GM23338 (cell line): Measurements from ENCODE around the gene CYCS. TPM values are rescaled to one million over a fixed set of nuclear protein-coding genes. Genes with fewer than 3 reads are reported as not detected.

ENCODE experiments used
- ATAC-seq: fragments of 200-7000 bp; cut with Tn5 transposase; 3 replicates; pipeline ENCODE4 v1.9.1; 2020
- DNase-seq: peaks from one replicate; pipeline ENCODE4 v3.0.0-alpha.2; 2015; ENCODE audit warnings: low spot score
- H2AFZ ChIP-seq: fragments of 200-600 bp; sonication (generic); 2 replicates; pipeline ENCODE4 v1.8.0; 2016; ENCODE audit warnings: antibody characterized with exemption, mild to moderate bottlenecking, moderate library complexity
- H3F3A ChIP-seq: fragments of 200-600 bp; sonication (generic); replicated peaks from 2 replicates; pipeline ENCODE4 v1.8.0; 2017; ENCODE audit warnings: antibody characterized with exemption, mixed run types, low read depth
- H3K27ac ChIP-seq: fragments of 200-600 bp; sonication (generic); 2 replicates; pipeline ENCODE4 v1.6.1; 2016; ENCODE audit warnings: low read depth
- H3K27me3 ChIP-seq: fragments of 200-600 bp; sonication (generic); 2 replicates; pipeline ENCODE4 v1.8.0; 2016; ENCODE audit warnings: mild to moderate bottlenecking, mixed run types, moderate library complexity; ENCODE audit not compliant: insufficient read depth
- H3K36me3 ChIP-seq: fragments of 200-600 bp; sonication (generic); 2 replicates; pipeline ENCODE4 v1.8.0; 2016; ENCODE audit warnings: mild to moderate bottlenecking; ENCODE audit not compliant: insufficient read depth
- H3K4me1 ChIP-seq: fragments of 200-600 bp; sonication (generic); 2 replicates; pipeline ENCODE4 v1.8.0; 2016; ENCODE audit warnings: mild to moderate bottlenecking, moderate library complexity; ENCODE audit not compliant: insufficient read depth
- H3K4me2 ChIP-seq: fragments of 200-600 bp; sonication (generic); 2 replicates; pipeline ENCODE4 v1.7.1; 2017; ENCODE audit warnings: mixed run types
- H3K4me3 ChIP-seq: fragments of 200-600 bp; sonication (generic); 2 replicates; pipeline ENCODE4 v1.6.1; 2016; ENCODE audit warnings: mixed run types
- H3K79me2 ChIP-seq: fragments of 200-600 bp; sonication (generic); replicated peaks from 2 replicates; pipeline ENCODE4 v1.8.0; 2017; ENCODE audit warnings: mild to moderate bottlenecking; ENCODE audit not compliant: insufficient read depth
- H3K9me2 ChIP-seq: fragments of 200-600 bp; sonication (generic); 2 replicates; pipeline ENCODE4 v1.8.0; 2017; ENCODE audit not compliant: insufficient read depth
- H4K20me1 ChIP-seq: fragments of 200-600 bp; sonication (generic); replicated peaks from 2 replicates; pipeline ENCODE4 v1.8.0; 2017; ENCODE audit warnings: mild to moderate bottlenecking; ENCODE audit not compliant: insufficient read depth
- H3K27ac Mint-ChIP-seq: 2 replicates; pipeline ENCODE4 v1.8.0; 2020; ENCODE audit warnings: inconsistent platforms, mild to moderate bottlenecking, moderate library complexity, mixed read lengths
- H3K27me3 Mint-ChIP-seq: 3 replicates; pipeline ENCODE4 v1.8.0; 2022; ENCODE audit warnings: low read depth, mild to moderate bottlenecking, moderate library complexity, mixed read lengths, inconsistent platforms; ENCODE audit not compliant: insufficient read depth, poor library complexity
- H3K36me3 Mint-ChIP-seq: 3 replicates; pipeline ENCODE4 v1.8.0; 2021; ENCODE audit warnings: low read depth, mild to moderate bottlenecking, inconsistent platforms, moderate library complexity, mixed read lengths
- H3K4me1 Mint-ChIP-seq: 3 replicates; pipeline ENCODE4 v1.8.0; 2020; ENCODE audit warnings: mild to moderate bottlenecking, inconsistent platforms, mixed read lengths
- H3K4me3 Mint-ChIP-seq: 3 replicates; pipeline ENCODE4 v1.8.0; 2021; ENCODE audit warnings: moderate library complexity, mild to moderate bottlenecking, inconsistent platforms, mixed read lengths
- H3K9me3 Mint-ChIP-seq: 3 replicates; pipeline ENCODE4 v1.8.0; 2020; ENCODE audit warnings: moderate library complexity, mild to moderate bottlenecking, inconsistent platforms, mixed read lengths
- CREB1 ChIP-seq: fragments of 250-450 bp; sonication (Bioruptor Pico); IDR thresholded peaks from 2 replicates; pipeline ENCODE4 v1.5.0; 2020; ENCODE audit warnings: low read depth, mild to moderate bottlenecking, moderate library complexity
- ETS1 ChIP-seq: IDR thresholded peaks from 2 replicates; pipeline ENCODE4 v1.6.1; 2016; ENCODE audit warnings: antibody characterized with exemption
- EZH2 ChIP-seq: fragments of 200-600 bp; sonication (generic); IDR thresholded peaks from one replicate; pipeline ENCODE4 v1.8.0; 2017; ENCODE audit warnings: antibody characterized with exemption, mild to moderate bottlenecking, low read depth; ENCODE audit not compliant: unreplicated experiment
- JUNB ChIP-seq: IDR thresholded peaks from one replicate; pipeline ENCODE4 v1.6.1; 2016; ENCODE audit warnings: antibody characterized with exemption; ENCODE audit not compliant: unreplicated experiment
- NANOG ChIP-seq: IDR thresholded peaks from 2 replicates; pipeline ENCODE4 v1.6.1; 2016; ENCODE audit warnings: antibody characterized with exemption, borderline replicate concordance
- POLR2AphosphoS5 ChIP-seq: IDR thresholded peaks from 2 replicates; pipeline ENCODE4 v1.6.1; 2016; ENCODE audit warnings: antibody characterized with exemption, low read depth
- REST ChIP-seq: IDR thresholded peaks from one replicate; pipeline ENCODE4 v1.6.1; 2018; ENCODE audit warnings: antibody characterized with exemption; ENCODE audit not compliant: unreplicated experiment
- ZNF114 ChIP-seq: fragments of 250-450 bp; sonication (Bioruptor Pico); IDR thresholded peaks from 2 replicates; pipeline ENCODE4 v1.5.0; 2020; ENCODE audit warnings: mild to moderate bottlenecking, moderate library complexity
- ZNF331 ChIP-seq: fragments of 250-450 bp; sonication (Bioruptor Pico); IDR thresholded peaks from 2 replicates; pipeline ENCODE4 v1.5.0; 2020; ENCODE audit warnings: low read depth, mild to moderate bottlenecking, moderate library complexity
- polyA plus RNA-seq: library from polyadenylated mRNA; unstranded; fragments of >200 nt; fragmentation: Nextera tagmentation; extraction: Ambion mirVana; gene quantifications from 2 replicates; pipeline ENCODE4 v1.2.1, GENCODE V29; 2016
- total RNA-seq: library from RNA; depleted of rRNA; stranded (reverse); fragments of >200 nt; shearing (Covaris generic); gene quantifications from 2 replicates; pipeline ENCODE4 v1.2.3, GENCODE V29; 2014
- TF ChIP-seq, protein P1 (sequence below): fragments of 250-450 bp; sonication (Bioruptor Pico); IDR thresholded peaks from 2 replicates; pipeline ENCODE4 v1.5.0; 2020; ENCODE audit warnings: mild to moderate bottlenecking, moderate library complexity
- TF ChIP-seq, protein P2 (sequence below), 2 experiments: fragments of 200-600 bp in 1 of 2; sonication (generic) in 1 of 2; conservative IDR thresholded peaks; 2 replicates each; pipeline versions ENCODE4 v1.5.1 to v1.6.1; 2016 to 2017; ENCODE audit warnings: antibody characterized with exemption in 2 of 2, low read depth in 2 of 2, mild to moderate bottlenecking in 2 of 2, moderate library complexity in 1 of 2

CYCS gene
- total and polyA plus RNA-seq, 2 experiments from 2014 or later, result 131 to 468 TPM

DNA sequence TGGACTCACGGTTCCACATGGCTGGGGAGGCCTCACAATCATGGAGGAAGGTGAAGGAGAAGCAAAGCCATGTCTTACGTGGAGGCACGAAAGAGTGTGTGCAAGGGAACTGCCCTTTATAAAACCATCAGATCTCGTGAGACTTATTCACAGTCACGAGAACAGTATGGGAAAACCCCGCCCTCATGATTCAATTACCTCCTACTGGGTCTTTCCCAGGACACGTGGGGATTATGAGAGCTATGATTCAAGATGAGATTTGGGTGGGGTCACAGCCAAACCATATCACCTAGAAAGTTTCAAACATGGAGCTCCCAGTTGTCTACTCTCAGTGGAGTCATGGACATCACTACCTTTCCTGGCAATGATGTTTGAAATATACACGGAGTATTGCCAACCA, 49.6 kb downstream of the CYCS start (continued):
- no peak for TF ChIP-seq ZNF331 (CRISPR knock-in tag)

DNA sequence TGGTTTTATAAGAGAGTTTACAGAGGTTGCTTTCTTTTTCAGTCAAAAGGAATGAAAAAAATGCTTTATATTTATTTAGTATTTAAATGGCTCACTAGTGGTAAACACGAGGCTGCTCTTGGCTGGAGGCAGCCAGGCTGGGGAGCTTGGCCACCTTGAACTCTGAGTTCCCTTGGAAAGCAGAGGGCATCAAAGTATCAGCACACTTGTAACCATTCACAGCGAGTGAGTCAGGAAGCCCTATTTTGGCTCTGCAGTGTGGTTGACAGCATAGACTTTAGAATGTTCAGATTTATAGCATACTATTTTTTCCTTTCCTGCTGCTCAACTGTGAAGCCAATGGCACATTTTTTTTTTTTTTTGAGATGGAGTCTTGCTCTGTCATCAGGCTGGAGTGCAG, 51.6 kb downstream of the CYCS start:
- TF ChIP-seq, protein P1, sequence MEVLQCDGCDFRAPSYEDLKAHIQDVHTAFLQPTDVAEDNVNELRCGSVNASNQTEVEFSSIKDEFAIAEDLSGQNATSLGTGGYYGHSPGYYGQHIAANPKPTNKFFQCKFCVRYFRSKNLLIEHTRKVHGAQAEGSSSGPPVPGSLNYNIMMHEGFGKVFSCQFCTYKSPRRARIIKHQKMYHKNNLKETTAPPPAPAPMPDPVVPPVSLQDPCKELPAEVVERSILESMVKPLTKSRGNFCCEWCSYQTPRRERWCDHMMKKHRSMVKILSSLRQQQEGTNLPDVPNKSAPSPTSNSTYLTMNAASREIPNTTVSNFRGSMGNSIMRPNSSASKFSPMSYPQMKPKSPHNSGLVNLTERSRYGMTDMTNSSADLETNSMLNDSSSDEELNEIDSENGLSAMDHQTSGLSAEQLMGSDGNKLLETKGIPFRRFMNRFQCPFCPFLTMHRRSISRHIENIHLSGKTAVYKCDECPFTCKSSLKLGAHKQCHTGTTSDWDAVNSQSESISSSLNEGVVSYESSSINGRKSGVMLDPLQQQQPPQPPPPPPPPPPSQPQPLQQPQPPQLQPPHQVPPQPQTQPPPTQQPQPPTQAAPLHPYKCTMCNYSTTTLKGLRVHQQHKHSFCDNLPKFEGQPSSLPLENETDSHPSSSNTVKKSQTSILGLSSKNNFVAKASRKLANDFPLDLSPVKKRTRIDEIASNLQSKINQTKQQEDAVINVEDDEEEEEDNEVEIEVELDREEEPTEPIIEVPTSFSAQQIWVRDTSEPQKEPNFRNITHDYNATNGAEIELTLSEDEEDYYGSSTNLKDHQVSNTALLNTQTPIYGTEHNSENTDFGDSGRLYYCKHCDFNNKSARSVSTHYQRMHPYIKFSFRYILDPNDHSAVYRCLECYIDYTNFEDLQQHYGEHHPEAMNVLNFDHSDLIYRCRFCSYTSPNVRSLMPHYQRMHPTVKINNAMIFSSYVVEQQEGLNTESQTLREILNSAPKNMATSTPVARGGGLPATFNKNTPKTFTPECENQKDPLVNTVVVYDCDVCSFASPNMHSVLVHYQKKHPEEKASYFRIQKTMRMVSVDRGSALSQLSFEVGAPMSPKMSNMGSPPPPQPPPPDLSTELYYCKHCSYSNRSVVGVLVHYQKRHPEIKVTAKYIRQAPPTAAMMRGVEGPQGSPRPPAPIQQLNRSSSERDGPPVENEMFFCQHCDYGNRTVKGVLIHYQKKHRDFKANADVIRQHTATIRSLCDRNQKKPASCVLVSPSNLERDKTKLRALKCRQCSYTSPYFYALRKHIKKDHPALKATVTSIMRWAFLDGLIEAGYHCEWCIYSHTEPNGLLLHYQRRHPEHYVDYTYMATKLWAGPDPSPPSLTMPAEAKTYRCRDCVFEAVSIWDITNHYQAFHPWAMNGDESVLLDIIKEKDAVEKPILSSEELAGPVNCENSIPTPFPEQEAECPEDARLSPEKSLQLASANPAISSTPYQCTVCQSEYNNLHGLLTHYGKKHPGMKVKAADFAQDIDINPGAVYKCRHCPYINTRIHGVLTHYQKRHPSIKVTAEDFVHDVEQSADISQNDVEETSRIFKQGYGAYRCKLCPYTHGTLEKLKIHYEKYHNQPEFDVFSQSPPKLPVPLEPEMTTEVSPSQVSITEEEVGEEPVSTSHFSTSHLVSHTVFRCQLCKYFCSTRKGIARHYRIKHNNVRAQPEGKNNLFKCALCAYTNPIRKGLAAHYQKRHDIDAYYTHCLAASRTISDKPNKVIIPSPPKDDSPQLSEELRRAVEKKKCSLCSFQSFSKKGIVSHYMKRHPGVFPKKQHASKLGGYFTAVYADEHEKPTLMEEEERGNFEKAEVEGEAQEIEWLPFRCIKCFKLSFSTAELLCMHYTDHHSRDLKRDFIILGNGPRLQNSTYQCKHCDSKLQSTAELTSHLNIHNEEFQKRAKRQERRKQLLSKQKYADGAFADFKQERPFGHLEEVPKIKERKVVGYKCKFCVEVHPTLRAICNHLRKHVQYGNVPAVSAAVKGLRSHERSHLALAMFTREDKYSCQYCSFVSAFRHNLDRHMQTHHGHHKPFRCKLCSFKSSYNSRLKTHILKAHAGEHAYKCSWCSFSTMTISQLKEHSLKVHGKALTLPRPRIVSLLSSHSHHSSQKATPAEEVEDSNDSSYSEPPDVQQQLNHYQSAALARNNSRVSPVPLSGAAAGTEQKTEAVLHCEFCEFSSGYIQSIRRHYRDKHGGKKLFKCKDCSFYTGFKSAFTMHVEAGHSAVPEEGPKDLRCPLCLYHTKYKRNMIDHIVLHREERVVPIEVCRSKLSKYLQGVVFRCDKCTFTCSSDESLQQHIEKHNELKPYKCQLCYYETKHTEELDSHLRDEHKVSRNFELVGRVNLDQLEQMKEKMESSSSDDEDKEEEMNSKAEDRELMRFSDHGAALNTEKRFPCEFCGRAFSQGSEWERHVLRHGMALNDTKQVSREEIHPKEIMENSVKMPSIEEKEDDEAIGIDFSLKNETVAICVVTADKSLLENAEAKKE (CRISPR knock-in tag), result no peak
- TF ChIP-seq ZNF331 (CRISPR knock-in tag) (no peak), NANOG (no peak), CREB1 (CRISPR knock-in tag) (no peak), POLR2AphosphoS5 (no peak), JUNB (no peak), REST (no peak), ETS1 (no peak), EZH2 (no peak), ZNF114 (CRISPR knock-in tag) (no peak)
- TF ChIP-seq, protein P2, sequence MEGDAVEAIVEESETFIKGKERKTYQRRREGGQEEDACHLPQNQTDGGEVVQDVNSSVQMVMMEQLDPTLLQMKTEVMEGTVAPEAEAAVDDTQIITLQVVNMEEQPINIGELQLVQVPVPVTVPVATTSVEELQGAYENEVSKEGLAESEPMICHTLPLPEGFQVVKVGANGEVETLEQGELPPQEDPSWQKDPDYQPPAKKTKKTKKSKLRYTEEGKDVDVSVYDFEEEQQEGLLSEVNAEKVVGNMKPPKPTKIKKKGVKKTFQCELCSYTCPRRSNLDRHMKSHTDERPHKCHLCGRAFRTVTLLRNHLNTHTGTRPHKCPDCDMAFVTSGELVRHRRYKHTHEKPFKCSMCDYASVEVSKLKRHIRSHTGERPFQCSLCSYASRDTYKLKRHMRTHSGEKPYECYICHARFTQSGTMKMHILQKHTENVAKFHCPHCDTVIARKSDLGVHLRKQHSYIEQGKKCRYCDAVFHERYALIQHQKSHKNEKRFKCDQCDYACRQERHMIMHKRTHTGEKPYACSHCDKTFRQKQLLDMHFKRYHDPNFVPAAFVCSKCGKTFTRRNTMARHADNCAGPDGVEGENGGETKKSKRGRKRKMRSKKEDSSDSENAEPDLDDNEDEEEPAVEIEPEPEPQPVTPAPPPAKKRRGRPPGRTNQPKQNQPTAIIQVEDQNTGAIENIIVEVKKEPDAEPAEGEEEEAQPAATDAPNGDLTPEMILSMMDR (conservative IDR thresholded peaks at IDR 0.05; ENCODE audit: low read depth in 2 of 2), result no peak
- Histone ChIP-seq H3K36me3 (no peaks in the 10 kb centered on the region), H3K4me1 (no peaks in the 10 kb centered on the region), H3K4me3 (no peak overlapping the region), H3K27ac (no peak overlapping the region), H3K79me2 (no peaks in the 10 kb centered on the region), H3K9me2 (no peaks in the 10 kb centered on the region), H3F3A (no peaks in the 10 kb centered on the region), H2AFZ (no peak overlapping the region), H3K27me3 (no peaks in the 10 kb centered on the region), H3K4me2 (no peak overlapping the region), H4K20me1 (no peaks in the 10 kb centered on the region)
- Mint-ChIP-seq H3K27ac (no peak overlapping the region), H3K4me3 (no peak overlapping the region), H3K9me3 (no peaks in the 10 kb centered on the region), H3K27me3 (peaks cover 6% of the 10 kb centered on the region), H3K4me1 (peaks cover 14% of the 10 kb centered on the region; the same call in 2 of the 3 replicates), H3K36me3 (no peaks in the 10 kb centered on the region)
- DNase-seq (no peak), ATAC-seq (no peak)
